Erythroblast (primary cell): ENCODE results near the gene FKBP9.

Experiments
- GATA1 ChIP-seq: IDR thresholded peaks from 2 replicates; pipeline ENCODE4 v1.6.1; 2011; ENCODE audit warnings: low read depth, mild to moderate bottlenecking, control low read depth, low read length, moderate library complexity
- POLR2A ChIP-seq: IDR thresholded peaks from 2 replicates; pipeline ENCODE4 v1.6.1; 2011; ENCODE audit warnings: mild to moderate bottlenecking, low read length

GRCh38 chr7:32957326-32958045 is at the start of gene FKBP9:
- no peak for TF ChIP-seq GATA1
- peak; percentile 32 for TF ChIP-seq POLR2A
